NB4 (cell line): Measurements from ENCODE around the gene EXOC3L2.
A peak's percentile ranks its signal among the peaks of the same experiment; 100 is the strongest.

Experiments used
- DNase-seq: peaks from one replicate; pipeline ENCODE4 v3.0.0; 2010; ENCODE audit warnings: low read depth
- H3K4me3 ChIP-seq: one replicate; pipeline ENCODE4 v1.5.1; 2011; ENCODE audit warnings: mild to moderate bottlenecking, low read depth, low read length, moderate library complexity
- MYC ChIP-seq: IDR thresholded peaks from 2 replicates; pipeline ENCODE4 v1.6.1; 2011; ENCODE audit warnings: low read depth, low read length
- POLR2A ChIP-seq: IDR thresholded peaks from 2 replicates; pipeline ENCODE4 v1.6.1; 2011; ENCODE audit warnings: mild to moderate bottlenecking; ENCODE audit not compliant: insufficient read length; ENCODE audit errors: extremely low read depth
- TF ChIP-seq, protein P1 (sequence below): IDR thresholded peaks from 2 replicates; pipeline ENCODE4 v1.6.1; 2011; ENCODE audit warnings: low read depth, low read length
- TF ChIP-seq, protein P2 (sequence below): IDR thresholded peaks from one replicate; pipeline ENCODE4 v1.5.1; 2012; ENCODE audit warnings: low read depth, low read length

The EXOC3L2 gene

DNA sequence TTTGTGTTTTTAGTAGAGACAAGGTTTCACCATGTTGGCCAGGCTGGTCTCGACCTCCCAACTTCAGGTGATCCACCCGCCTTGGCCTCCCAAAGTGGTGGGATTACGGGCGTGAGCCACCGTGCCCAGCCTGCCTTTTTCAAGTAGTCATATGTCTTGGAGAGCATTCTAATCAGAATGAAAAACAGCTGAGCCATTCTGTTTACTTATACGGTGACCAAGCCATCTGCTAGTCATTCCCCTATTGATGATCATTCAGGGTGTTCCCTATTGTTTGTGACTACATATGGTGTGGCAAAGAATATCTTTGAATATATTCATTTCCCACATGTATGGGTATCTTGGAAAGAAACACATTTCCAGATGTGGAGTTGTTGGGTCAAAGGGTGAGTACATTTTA is 49.4 kb downstream of the EXOC3L2 start:
- TF ChIP-seq MYC, result no peak
- TF ChIP-seq, protein P1, sequence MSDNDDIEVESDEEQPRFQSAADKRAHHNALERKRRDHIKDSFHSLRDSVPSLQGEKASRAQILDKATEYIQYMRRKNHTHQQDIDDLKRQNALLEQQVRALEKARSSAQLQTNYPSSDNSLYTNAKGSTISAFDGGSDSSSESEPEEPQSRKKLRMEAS, result no peak
- no peak overlapping the region for H3K4me3 ChIP-seq
- no peak for DNase-seq

GRCh38 chr19:45191375-45191774 is 53.8 kb downstream of the EXOC3L2 start:
- no peak for DNase-seq
- no peak for TF ChIP-seq POLR2A
- TF ChIP-seq, protein P1, result no peak
- TF ChIP-seq, protein P2, sequence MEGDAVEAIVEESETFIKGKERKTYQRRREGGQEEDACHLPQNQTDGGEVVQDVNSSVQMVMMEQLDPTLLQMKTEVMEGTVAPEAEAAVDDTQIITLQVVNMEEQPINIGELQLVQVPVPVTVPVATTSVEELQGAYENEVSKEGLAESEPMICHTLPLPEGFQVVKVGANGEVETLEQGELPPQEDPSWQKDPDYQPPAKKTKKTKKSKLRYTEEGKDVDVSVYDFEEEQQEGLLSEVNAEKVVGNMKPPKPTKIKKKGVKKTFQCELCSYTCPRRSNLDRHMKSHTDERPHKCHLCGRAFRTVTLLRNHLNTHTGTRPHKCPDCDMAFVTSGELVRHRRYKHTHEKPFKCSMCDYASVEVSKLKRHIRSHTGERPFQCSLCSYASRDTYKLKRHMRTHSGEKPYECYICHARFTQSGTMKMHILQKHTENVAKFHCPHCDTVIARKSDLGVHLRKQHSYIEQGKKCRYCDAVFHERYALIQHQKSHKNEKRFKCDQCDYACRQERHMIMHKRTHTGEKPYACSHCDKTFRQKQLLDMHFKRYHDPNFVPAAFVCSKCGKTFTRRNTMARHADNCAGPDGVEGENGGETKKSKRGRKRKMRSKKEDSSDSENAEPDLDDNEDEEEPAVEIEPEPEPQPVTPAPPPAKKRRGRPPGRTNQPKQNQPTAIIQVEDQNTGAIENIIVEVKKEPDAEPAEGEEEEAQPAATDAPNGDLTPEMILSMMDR, result no peak
- no peak for TF ChIP-seq MYC
- H3K4me3 ChIP-seq, result no peak overlapping the region

DNA sequence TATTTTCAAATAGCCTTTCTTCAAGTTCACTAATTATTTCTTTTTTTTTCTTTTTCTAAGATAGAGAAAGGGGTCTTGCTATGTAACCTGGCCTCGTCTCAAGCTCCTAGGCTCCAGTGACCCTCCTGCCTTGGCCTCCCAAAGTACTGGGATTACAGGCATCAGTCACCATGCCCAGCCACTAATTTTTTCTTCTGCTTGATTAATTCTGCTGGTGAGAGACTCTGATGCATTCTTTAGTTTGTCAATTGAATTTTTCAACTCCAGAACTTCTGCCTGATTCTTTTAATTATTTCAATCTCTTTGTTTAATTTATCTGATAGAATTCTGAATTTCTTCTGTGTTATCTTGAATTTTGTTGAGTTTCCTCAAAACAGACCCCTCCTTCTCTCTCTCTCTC is 55.2 kb downstream of the EXOC3L2 start:
- H3K4me3 ChIP-seq, result no peak overlapping the region
- no peak for DNase-seq
- TF ChIP-seq, protein P2, result no peak
- no peak for TF ChIP-seq POLR2A

GRCh38 chr19:45187421-45188100 is 57.6 kb downstream of the EXOC3L2 start:
- DNase-seq, result peak; percentile 48
- no peak overlapping the region for H3K4me3 ChIP-seq
- TF ChIP-seq, protein P2, result peak; percentile 27
- no peak for TF ChIP-seq POLR2A
- TF ChIP-seq MYC, result no peak

DNA sequence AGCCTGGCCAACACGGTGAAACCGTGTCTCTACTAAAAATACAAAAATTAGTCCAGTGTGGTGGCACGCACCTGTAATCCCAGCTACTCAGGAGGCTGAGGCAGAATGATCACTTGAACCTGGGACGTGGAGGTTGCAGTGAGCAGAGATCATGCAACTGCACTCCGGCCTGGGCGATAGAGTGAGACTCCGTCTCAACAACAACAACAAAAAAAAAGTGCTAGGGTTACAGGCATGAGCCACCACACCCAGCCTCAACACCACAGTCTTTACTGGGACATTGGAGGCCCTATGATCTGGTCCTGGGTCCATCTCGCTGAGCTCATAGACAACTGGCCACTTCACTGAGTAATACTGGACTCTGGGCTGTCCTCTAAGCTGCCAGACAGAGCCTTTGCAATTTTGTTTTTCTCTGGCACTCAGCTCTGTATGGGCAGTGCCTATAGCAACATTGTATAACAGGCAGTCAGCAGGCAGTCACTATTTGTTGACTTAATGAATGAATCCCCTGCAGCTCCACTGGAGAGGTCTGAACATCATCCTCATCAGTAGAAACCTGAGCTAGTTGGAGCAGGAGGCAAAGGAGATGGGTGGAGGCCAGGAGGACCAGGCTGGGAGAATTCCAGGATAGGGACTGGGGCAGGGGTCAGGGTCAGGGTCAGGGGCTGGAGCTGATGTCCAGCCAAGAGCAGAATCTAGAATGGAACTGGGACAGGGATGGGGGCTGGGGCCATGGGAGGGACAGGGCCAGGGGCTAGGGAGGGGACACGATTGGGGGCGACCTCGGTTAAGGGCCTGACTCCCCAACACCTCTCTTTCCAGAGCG is 58.5 kb downstream of the EXOC3L2 start:
- no peak for DNase-seq
- no peak overlapping the region for H3K4me3 ChIP-seq
- TF ChIP-seq, protein P1, result no peak
- TF ChIP-seq, protein P2, result no peak
- no peak for TF ChIP-seq MYC
- TF ChIP-seq POLR2A, result no peak

DNA sequence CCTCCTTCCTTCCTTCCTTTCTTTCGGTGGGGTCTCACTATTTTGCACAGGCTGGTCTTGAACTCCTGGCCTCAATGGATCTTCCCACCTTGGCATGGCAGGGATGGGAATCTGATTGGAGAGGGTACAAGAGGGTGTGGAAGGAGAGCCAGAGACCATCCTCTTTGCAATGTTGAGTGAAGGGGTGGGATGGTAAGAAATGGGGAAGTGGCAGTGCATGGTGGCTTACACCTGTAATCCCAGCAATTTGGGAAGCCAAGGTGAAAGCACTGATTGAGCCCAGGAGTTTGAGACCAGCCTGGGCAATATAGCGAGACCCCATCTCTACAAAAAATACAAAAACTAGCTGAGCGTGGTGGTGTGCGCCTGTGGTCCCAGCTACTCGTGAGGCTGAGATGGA is 61.1 kb downstream of the EXOC3L2 start:
- H3K4me3 ChIP-seq, result no peak overlapping the region
- TF ChIP-seq MYC (no peak), POLR2A (no peak)
- TF ChIP-seq, protein P1, result no peak
- TF ChIP-seq, protein P2, result no peak
- DNase-seq, result no peak
